ENCODE results near the gene ALS2. TPM values are rescaled to one million over a fixed set of nuclear protein-coding genes. Genes with fewer than 3 reads are reported as not detected.

The ALS2 gene
- total and polyA plus RNA-seq, 2 of the 8 experiments (the other 6 are each of a cell fraction or from before 2014, with no cell fraction given): 12.1 to 34.5 TPM

- no peak for TF ChIP-seq CHD7 (IDR thresholded peaks at IDR 0.05; ENCODE audit: insufficient replicate concordance, low read length)
- no peak for TF ChIP-seq GTF2F1 (IDR thresholded peaks at IDR 0.05; ENCODE audit: borderline replicate concordance, low read depth, low read length)
- no peak for TF ChIP-seq JUN (IDR thresholded peaks at IDR 0.05; ENCODE audit: low read depth, low read length)
- no peak for TF ChIP-seq RNF2 (IDR thresholded peaks at IDR 0.05; ENCODE audit: borderline replicate concordance, low read depth, low read length, missing control alignments, poor library complexity, severe bottlenecking)
- TF ChIP-seq RFX5 (IDR thresholded peaks at IDR 0.05; ENCODE audit: borderline replicate concordance, low read depth, low read length): no peak
- no peak for TF ChIP-seq TAF7 (optimal IDR thresholded peaks at IDR 0.05; ENCODE audit: borderline replicate concordance, low read depth, low read length)
- no peak for TF ChIP-seq ZNF274 (IDR thresholded peaks at IDR 0.05; ENCODE audit: borderline replicate concordance, extremely low read depth, low read length)
- TF ChIP-seq MAFK (IDR thresholded peaks at IDR 0.05; ENCODE audit: low read depth, low read length): no peak
- no peak for TF ChIP-seq EP300 (IDR thresholded peaks at IDR 0.05; ENCODE audit: borderline replicate concordance in 1 of 2, low read depth in 2 of 2, low read length in 2 of 2)
- no peak for TF ChIP-seq CHD1 (IDR thresholded peaks at IDR 0.05; ENCODE audit: low read depth, low read length)
- no peak for TF ChIP-seq RXRA (IDR thresholded peaks at IDR 0.05; ENCODE audit: insufficient read depth, low read depth, low read length)
- TF ChIP-seq POLR2A (IDR thresholded peaks at IDR 0.05; ENCODE audit: control extremely low read depth in 1 of 2, low read depth in 2 of 2, low read length in 2 of 2): no peak
Measured at GRCh38 chr2:201759567-201759966, 21.2 kb downstream of the ALS2 start (continued).

Measured in H1 (cell line).